GM12878 (cell line): ENCODE results near the gene ADAM10. TPM values are rescaled to one million over a fixed set of nuclear protein-coding genes. Genes with fewer than 3 reads are reported as not detected.

Experiments used
- ATAC-seq: fragments of 200-7000 bp; cut with Tn5 transposase; 3 replicates; pipeline ENCODE4 v1.9.1; 2020; ENCODE audit warnings: mild to moderate bottlenecking, moderate library complexity
- BruUV-seq: library from RNA; stranded (reverse); fragments of 400-500 nt; replicated peaks from 2 replicates; lab custom pipeline; 2021; lab: Mats Ljungman, UMichigan
- CTCF ChIA-PET: fragments of 300-600 bp; sonication (Branson Sonifier 250); formaldehyde crosslinking; extraction: SDS; loops from one replicate; lab custom pipeline; 2021; ENCODE audit warnings: inconsistent platforms; lab: Yijun Ruan, JAX
- POLR2A ChIA-PET: fragments of 350-600 bp; formaldehyde crosslinking; extraction: SDS; loops from one replicate; lab custom pipeline; 2021; ENCODE audit warnings: inconsistent platforms; lab: Charles Lee
- RAD21 ChIA-PET: fragments of 300-600 bp; sonication (Branson Sonifier 250); formaldehyde crosslinking; loops from one replicate; lab custom pipeline; 2023; ENCODE audit warnings: antibody characterized with exemption; ENCODE audit not compliant: unreplicated experiment; lab: Charles Lee
- SMC1A ChIA-PET: fragments of 300-600 bp; sonication (Branson Sonifier 250); formaldehyde crosslinking; loops from one replicate; lab custom pipeline; 2023; ENCODE audit not compliant: unreplicated experiment, uncharacterized antibody; lab: Charles Lee
- DNase-seq: peaks from one replicate; pipeline ENCODE4 v3.0.0-alpha.2; 2011; ENCODE audit warnings: low read depth, low spot score
- FAIRE-seq: peaks from 3 replicates; lab custom pipeline; 2011; peaks lifted over from hg19 to GRCh38; lab: Jason Lieb, UNC
- H2AFZ ChIP-seq: 2 replicates; pipeline ENCODE4 v1.6.0; 2011; ENCODE audit warnings: low read depth, low read length, control low read depth; ENCODE audit not compliant: control insufficient read depth
- H3K27ac ChIP-seq: 2 replicates; pipeline ENCODE4 v1.5.1; 2011; ENCODE audit warnings: control low read depth; ENCODE audit not compliant: control insufficient read depth, insufficient read depth
- H3K27me3 ChIP-seq, 2 experiments: replicated peaks in 1 of 2; 2 replicates each; pipeline versions ENCODE4 v1.6.0 to v1.6.1; 2011; ENCODE audit warnings: low read length in 1 of 2; ENCODE audit not compliant: control insufficient read depth in 2 of 2, insufficient read depth in 2 of 2
- H3K36me3 ChIP-seq, 2 experiments: 2 replicates each; pipeline ENCODE4 v1.5.1; 2011; ENCODE audit warnings: low read length in 1 of 2; ENCODE audit not compliant: control insufficient read depth in 2 of 2, insufficient read depth in 2 of 2
- H3K4me1 ChIP-seq: 2 replicates; pipeline ENCODE4 v1.6.1; 2011; ENCODE audit warnings: mild to moderate bottlenecking, low read length, moderate library complexity, mixed read lengths; ENCODE audit not compliant: control insufficient read depth, insufficient read depth
- H3K4me2 ChIP-seq: 2 replicates; pipeline ENCODE4 v1.6.0; 2011; ENCODE audit warnings: control low read depth; ENCODE audit not compliant: control insufficient read depth, insufficient read depth
- H3K4me3 ChIP-seq: fragments of 200-600 bp; sonication (generic); 2 replicates; pipeline ENCODE4 v1.5.1; 2016
- H3K79me2 ChIP-seq: 2 replicates; pipeline ENCODE4 v1.6.0; 2011; ENCODE audit warnings: low read length; ENCODE audit not compliant: control insufficient read depth, insufficient read depth
- H3K9ac ChIP-seq: 2 replicates; pipeline ENCODE4 v1.8.0; 2011; ENCODE audit warnings: low read length, control low read depth, mixed read lengths; ENCODE audit not compliant: control insufficient read depth, insufficient read depth
- H3K9me3 ChIP-seq: replicated peaks from 3 replicates; pipeline ENCODE4 v1.5.1; 2011; ENCODE audit warnings: mild to moderate bottlenecking, low read length; ENCODE audit not compliant: control insufficient read depth, insufficient read depth
- H4K20me1 ChIP-seq: 2 replicates; pipeline ENCODE4 v1.6.0; 2011; ENCODE audit not compliant: control insufficient read depth, insufficient read depth
- HDAC6 ChIP-seq: fragments of 200-600 bp; sonication (generic); IDR thresholded peaks from one replicate; pipeline ENCODE4 v1.8.0; 2017; ENCODE audit warnings: antibody characterized with exemption; ENCODE audit not compliant: unreplicated experiment
- IRF4 ChIP-seq: IDR thresholded peaks from 2 replicates; pipeline ENCODE4 v1.6.1; 2011; ENCODE audit warnings: low read depth, low read length
- KLF5 ChIP-seq: fragments of 450-650 bp; IDR thresholded peaks from 2 replicates; pipeline ENCODE4 v1.6.1; 2014; ENCODE audit warnings: mild to moderate bottlenecking; ENCODE audit not compliant: partially characterized antibody
- MEF2B ChIP-seq: fragments of 450-650 bp; IDR thresholded peaks from 2 replicates; pipeline ENCODE4 v1.6.1; 2018; ENCODE audit warnings: mild to moderate bottlenecking, moderate library complexity; ENCODE audit not compliant: partially characterized antibody, poor library complexity, severe bottlenecking
- NFXL1 ChIP-seq: fragments of 450-650 bp; IDR thresholded peaks from 2 replicates; pipeline ENCODE4 v1.6.1; 2017; ENCODE audit warnings: antibody characterized with exemption, mild to moderate bottlenecking, borderline replicate concordance
- SMC3 ChIP-seq: IDR thresholded peaks from 2 replicates; pipeline ENCODE4 v1.6.1; 2011; ENCODE audit warnings: low read length, improper control_type of control experiment, borderline replicate concordance
- SREBF1 ChIP-seq: IDR thresholded peaks from 2 replicates; pipeline ENCODE4 v1.6.1; 2012; ENCODE audit warnings: mild to moderate bottlenecking, low read length
- SUZ12 ChIP-seq: fragments of 200-600 bp; sonication (generic); IDR thresholded peaks from one replicate; pipeline ENCODE4 v1.6.1; 2018; ENCODE audit warnings: antibody characterized with exemption, mild to moderate bottlenecking; ENCODE audit not compliant: unreplicated experiment
- TCF3 ChIP-seq: IDR thresholded peaks from 2 replicates; pipeline ENCODE4 v1.6.1; 2012; ENCODE audit warnings: low read depth, mild to moderate bottlenecking, low read length, borderline replicate concordance; ENCODE audit not compliant: insufficient read depth
- ZNF274 ChIP-seq: IDR thresholded peaks from one replicate; pipeline ENCODE4 v1.8.0; 2011; ENCODE audit not compliant: insufficient read length, insufficient read depth
- WGBS: methylation state at CpG from one replicate; pipeline ENCODE4 v1.1.6; 2016; ENCODE audit warnings: low lambda C conversion rate; ENCODE audit not compliant: insufficient replicate concordance, insufficient coverage; ENCODE audit errors: missing lambda C conversion rate; 5-methylcytosine and 5-hydroxymethylcytosine counted together
- in situ Hi-C: fragments of 300-500 bp; cut with MboI; formaldehyde crosslinking; loops from 9 replicates; pipeline ENCODE4 v1.14.3; 2018; ENCODE audit warnings: mixed read lengths
- intact Hi-C: fragments of 100-400 bp; cut with micrococcal nuclease; formaldehyde crosslinking; loops from one replicate; pipeline ENCODE4 v1.14.2; 2022; ENCODE audit not compliant: unreplicated experiment
- polyA plus RNA-seq, 11 experiments: library from polyadenylated mRNA; depleted of rRNA in 4 of 11; unstranded in 6 of 11; stranded (reverse) in 5 of 11; fragments of >200 nt; fragmentation: Nextera tagmentation in 4 of 11; fragmentation: Illumina TruSeq in 1 of 11; extraction: Ambion mirVana in 4 of 11; extraction: Trizol in 1 of 11; gene quantifications; 1 replicate in 1 of 11; 2 replicates in 10 of 11; pipeline versions ENCODE4 v1.2.1 to v1.2.3, GENCODE V29; 2011 to 2016; ENCODE audit warnings: inconsistent platforms in 2 of 11, missing spikeins in 2 of 11, low read depth in 1 of 11
- total RNA-seq, 4 experiments: library from RNA; depleted of rRNA in 3 of 4; stranded (reverse); fragments of >200 nt in 3 of 4; fragmentation: Illumina TruSeq in 1 of 4; extraction: Trizol in 1 of 4; gene quantifications; 2 replicates each; pipeline versions ENCODE4 v1.2.1 to v1.2.3, GENCODE V29; 2013 to 2021
- TF ChIP-seq, protein P1 (sequence below): IDR thresholded peaks from 2 replicates; pipeline ENCODE4 v1.6.1; 2012; ENCODE audit warnings: improper control_type of control experiment, low read depth, low read length; ENCODE audit not compliant: insufficient replicate concordance

ADAM10 gene
- total and polyA plus RNA-seq, 10 of the 15 experiments (the other 5 are each of a cell fraction or from before 2014, with no cell fraction given), result 10.0 to 88.9 (median 51.7) TPM

DNA sequence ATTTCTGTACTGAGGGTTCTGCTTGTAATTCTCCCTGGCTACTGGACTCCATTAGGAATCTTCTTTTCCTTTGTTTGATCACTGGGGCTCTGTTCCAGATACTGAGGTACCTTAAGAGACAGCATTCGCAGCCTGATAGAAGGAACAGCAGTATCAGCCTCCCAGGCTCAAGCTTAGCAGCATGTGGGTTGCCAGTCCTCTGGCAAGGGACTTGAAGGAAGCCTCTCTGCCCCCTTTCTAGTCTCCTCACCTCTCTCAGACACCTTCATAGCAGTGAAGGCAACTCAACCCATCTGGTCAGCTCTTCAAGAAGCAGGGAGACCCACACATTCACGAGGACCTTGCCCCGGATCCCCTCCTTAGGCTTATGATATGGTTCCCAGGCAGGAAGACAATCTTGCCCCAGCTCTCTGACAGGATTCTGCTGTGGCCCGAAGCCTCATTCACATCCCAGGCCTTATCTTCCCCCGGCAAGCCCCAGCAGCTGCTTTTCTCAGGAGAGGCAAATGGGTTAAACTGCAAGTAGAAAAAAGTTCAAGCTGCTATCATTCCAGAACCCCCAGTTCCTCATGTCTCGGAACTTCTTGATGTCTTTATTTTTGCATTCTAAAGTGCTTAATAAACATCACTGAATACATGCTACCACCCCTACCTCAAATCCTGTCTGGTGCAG lies 164.6 kb downstream of the ADAM10 start (continued):
- TF ChIP-seq, protein P1, sequence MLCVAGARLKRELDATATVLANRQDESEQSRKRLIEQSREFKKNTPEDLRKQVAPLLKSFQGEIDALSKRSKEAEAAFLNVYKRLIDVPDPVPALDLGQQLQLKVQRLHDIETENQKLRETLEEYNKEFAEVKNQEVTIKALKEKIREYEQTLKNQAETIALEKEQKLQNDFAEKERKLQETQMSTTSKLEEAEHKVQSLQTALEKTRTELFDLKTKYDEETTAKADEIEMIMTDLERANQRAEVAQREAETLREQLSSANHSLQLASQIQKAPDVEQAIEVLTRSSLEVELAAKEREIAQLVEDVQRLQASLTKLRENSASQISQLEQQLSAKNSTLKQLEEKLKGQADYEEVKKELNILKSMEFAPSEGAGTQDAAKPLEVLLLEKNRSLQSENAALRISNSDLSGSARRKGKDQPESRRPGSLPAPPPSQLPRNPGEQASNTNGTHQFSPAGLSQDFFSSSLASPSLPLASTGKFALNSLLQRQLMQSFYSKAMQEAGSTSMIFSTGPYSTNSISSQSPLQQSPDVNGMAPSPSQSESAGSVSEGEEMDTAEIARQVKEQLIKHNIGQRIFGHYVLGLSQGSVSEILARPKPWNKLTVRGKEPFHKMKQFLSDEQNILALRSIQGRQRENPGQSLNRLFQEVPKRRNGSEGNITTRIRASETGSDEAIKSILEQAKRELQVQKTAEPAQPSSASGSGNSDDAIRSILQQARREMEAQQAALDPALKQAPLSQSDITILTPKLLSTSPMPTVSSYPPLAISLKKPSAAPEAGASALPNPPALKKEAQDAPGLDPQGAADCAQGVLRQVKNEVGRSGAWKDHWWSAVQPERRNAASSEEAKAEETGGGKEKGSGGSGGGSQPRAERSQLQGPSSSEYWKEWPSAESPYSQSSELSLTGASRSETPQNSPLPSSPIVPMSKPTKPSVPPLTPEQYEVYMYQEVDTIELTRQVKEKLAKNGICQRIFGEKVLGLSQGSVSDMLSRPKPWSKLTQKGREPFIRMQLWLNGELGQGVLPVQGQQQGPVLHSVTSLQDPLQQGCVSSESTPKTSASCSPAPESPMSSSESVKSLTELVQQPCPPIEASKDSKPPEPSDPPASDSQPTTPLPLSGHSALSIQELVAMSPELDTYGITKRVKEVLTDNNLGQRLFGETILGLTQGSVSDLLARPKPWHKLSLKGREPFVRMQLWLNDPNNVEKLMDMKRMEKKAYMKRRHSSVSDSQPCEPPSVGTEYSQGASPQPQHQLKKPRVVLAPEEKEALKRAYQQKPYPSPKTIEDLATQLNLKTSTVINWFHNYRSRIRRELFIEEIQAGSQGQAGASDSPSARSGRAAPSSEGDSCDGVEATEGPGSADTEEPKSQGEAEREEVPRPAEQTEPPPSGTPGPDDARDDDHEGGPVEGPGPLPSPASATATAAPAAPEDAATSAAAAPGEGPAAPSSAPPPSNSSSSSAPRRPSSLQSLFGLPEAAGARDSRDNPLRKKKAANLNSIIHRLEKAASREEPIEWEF, result no peak
- TF ChIP-seq SMC3 (no peak), NFXL1 (no peak)

DNA sequence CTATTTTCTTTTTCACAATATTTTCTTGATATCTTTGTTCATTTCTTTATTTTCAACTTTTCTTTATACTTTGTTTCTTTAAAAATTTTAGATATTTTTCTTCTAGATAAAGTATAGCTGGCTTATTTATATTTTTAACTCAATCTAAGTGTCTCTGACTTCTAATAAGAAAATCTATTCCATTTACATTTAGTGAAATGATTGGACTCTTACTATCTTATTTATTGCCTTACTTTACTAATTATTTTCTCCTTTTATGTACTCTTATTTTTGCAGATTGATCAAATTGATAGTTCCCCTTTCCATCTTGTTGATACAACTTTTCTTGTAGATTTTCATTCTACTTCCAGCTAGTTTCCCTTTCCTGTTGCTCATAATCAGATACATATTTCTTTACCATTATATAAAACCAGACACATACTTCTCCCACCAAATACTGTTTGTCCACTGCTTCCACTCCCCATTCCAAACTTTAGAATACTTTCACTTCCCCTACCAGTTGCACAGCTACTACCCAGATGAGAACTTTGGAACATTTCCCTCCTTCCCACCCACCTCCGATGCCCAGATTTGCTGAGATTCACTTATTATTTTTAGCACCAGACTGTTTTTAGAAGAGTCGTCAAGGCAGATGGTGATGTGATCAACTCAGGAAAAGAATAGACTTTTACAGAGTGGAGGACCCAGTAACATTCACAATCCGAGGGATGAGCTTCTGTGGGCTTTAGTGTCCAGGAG lies 166.2 kb downstream of the ADAM10 start:
- H3K9me3 ChIP-seq, result no peaks in the 10 kb centered on the region; the same call in 2 of the 3 replicates
- H3K27ac ChIP-seq, result no peak overlapping the region
- in situ Hi-C loops, result no loop called here
- SMC1A ChIA-PET, result interaction anchor here (0.9 to 2.3 kb wide), 3 partner anchors 10 to 27 kb away, joined by 3 to 4 read pairs (median 3); no protein-coding TSS in a partner anchor
- FAIRE-seq (no peak), ATAC-seq (no peak), DNase-seq (no peak)
- RAD21 ChIA-PET, result interaction anchor here (0.8 kb wide), 1 partner anchor 27 kb away, joined by 3 read pairs; no protein-coding TSS in a partner anchor
- H3K36me3 ChIP-seq, result no peaks in the 10 kb centered on the region
- CTCF ChIA-PET, result interaction anchor here (1.1 kb wide), 1 partner anchor 10 kb away, joined by 3 read pairs; no protein-coding TSS in a partner anchor
- H4K20me1 ChIP-seq, result no peaks in the 10 kb centered on the region
- no peaks in the 10 kb centered on the region for H3K79me2 ChIP-seq
- no peak overlapping the region for H3K9ac ChIP-seq
- intact Hi-C loops, result no loop called here
- no peak overlapping the region for H2AFZ ChIP-seq
- TF ChIP-seq ZNF274 (no peak), MEF2B (no peak), IRF4 (no peak), HDAC6 (no peak), SREBF1 (no peak), KLF5 (no peak), TCF3 (no peak), SUZ12 (no peak)
- TF ChIP-seq, all 136 proteins: peak for 0
- no TSS peak for BruUV-seq
- POLR2A ChIA-PET, result no interaction called here
- no peak overlapping the region for H3K4me3 ChIP-seq
- peaks cover 24% of the 10 kb centered on the region for H3K4me1 ChIP-seq
- no peak overlapping the region for H3K4me2 ChIP-seq
- no peaks in the 10 kb centered on the region for H3K27me3 ChIP-seq
- WGBS, result 62% methylated on average over 3 of the region's 3 CpGs
